BE2C (cell line): ENCODE data around the gene RIN3.
A peak's percentile ranks its signal among the peaks of the same experiment; 100 is the strongest.
"Not testable (repeated sequence)": the region's sequence is repeated elsewhere in the genome, so short reads cannot be mapped to it uniquely, and the experiment has no call there.

Experiments used
- DNase-seq: peaks from one replicate; pipeline ENCODE4 v3.0.0-alpha.2; 2020
- H3K27me3 ChIP-seq: fragments of 250-450 bp; sonication (Bioruptor Pico); 2 replicates; pipeline ENCODE4 v1.5.1; 2020; ENCODE audit warnings: mild to moderate bottlenecking
- H3K36me3 ChIP-seq: fragments of 250-450 bp; sonication (Bioruptor Pico); 2 replicates; pipeline ENCODE4 v1.5.1; 2020; ENCODE audit warnings: mild to moderate bottlenecking
- H3K4me1 ChIP-seq: fragments of 250-450 bp; sonication (Bioruptor Pico); 2 replicates; pipeline ENCODE4 v1.5.1; 2020
- H3K4me3 ChIP-seq: 2 replicates; pipeline ENCODE4 v1.5.1; 2011; ENCODE audit warnings: low read depth, low read length
- H3K9me3 ChIP-seq: fragments of 250-450 bp; sonication (Bioruptor Pico); 2 replicates; pipeline ENCODE4 v1.5.1; 2020
- CTCF ChIP-seq: IDR thresholded peaks from 2 replicates; pipeline ENCODE4 v1.5.1; 2012; ENCODE audit warnings: mild to moderate bottlenecking, low read depth, low read length

The RIN3 gene

GRCh38 chr14:92710001-92710341 lies 196.4 kb downstream of the RIN3 start:
- TF ChIP-seq CTCF, result no peak
- Histone ChIP-seq H3K4me1 (no peaks in the 10 kb centered on the region), H3K36me3 (peaks cover 9% of the 10 kb centered on the region)

GRCh38 chr14:92711976-92712653 lies 198.5 kb downstream of the RIN3 start:
- DNase-seq, result no peak
- Histone ChIP-seq H3K27me3 (no peaks in the 10 kb centered on the region), H3K4me1 (peaks cover under 1% of the 10 kb centered on the region; the same call in 1 of the 2 replicates), H3K9me3 (no peaks in the 10 kb centered on the region), H3K4me3 (no peak overlapping the region), H3K36me3 (peaks cover 9% of the 10 kb centered on the region)
- no peak for TF ChIP-seq CTCF

More at GRCh38 chr14:92710001-92710341, 196.4 kb downstream of the RIN3 start:
- H3K4me3 ChIP-seq, result no peak overlapping the region
- no peaks in the 10 kb centered on the region for H3K27me3 ChIP-seq
- DNase-seq, result no peak
- no peaks in the 10 kb centered on the region for H3K9me3 ChIP-seq

- peaks cover 4% of the 10 kb centered on the region; the same call in 1 of the 2 replicates for H3K4me1 ChIP-seq
- H3K36me3 ChIP-seq, result peaks cover 9% of the 10 kb centered on the region
- no peak for DNase-seq
- no peaks in the 10 kb centered on the region for H3K9me3 ChIP-seq
- TF ChIP-seq CTCF, result no peak
- H3K27me3 ChIP-seq, result no peaks in the 10 kb centered on the region
- no peak overlapping the region for H3K4me3 ChIP-seq
These were observed 199.1 kb downstream of the RIN3 start for GRCh38 chr14:92712654-92713051.

- peak; percentile 89 for DNase-seq
- H3K4me3 ChIP-seq, H3K9me3 ChIP-seq, H3K27me3 ChIP-seq, H3K36me3 ChIP-seq, H3K4me1 ChIP-seq: not testable (repeated sequence)
- peak; percentile 82 for TF ChIP-seq CTCF
These were observed 201.2 kb downstream of the RIN3 start for GRCh38 chr14:92714739-92715307.

GRCh38 chr14:92716131-92716530 lies 202.6 kb downstream of the RIN3 start:
- Histone ChIP-seq H3K9me3 (no peaks in the 10 kb centered on the region), H3K4me1 (peaks cover 4% of the 10 kb centered on the region; the same call in 1 of the 2 replicates), H3K36me3 (peaks cover 3% of the 10 kb centered on the region), H3K27me3 (no peaks in the 10 kb centered on the region), H3K4me3 (no peak overlapping the region)
- DNase-seq, result no peak
- no peak for TF ChIP-seq CTCF

- TF ChIP-seq CTCF, result no peak
These were observed 204.0 kb downstream of the RIN3 start for GRCh38 chr14:92717571-92718042.

More at GRCh38 chr14:92717571-92718042, 204.0 kb downstream of the RIN3 start:
- no peaks in the 10 kb centered on the region for H3K9me3 ChIP-seq
- H3K4me3 ChIP-seq, result no peak overlapping the region
- H3K4me1 ChIP-seq, result peaks cover 4% of the 10 kb centered on the region; the same call in 1 of the 2 replicates
- H3K36me3 ChIP-seq, result no peaks in the 10 kb centered on the region; the same call in 1 of the 2 replicates
- DNase-seq, result no peak
- no peaks in the 10 kb centered on the region for H3K27me3 ChIP-seq
